Stimulated activated CD8-positive, alpha-beta memory T cell treated with anti-CD3 and anti-CD28 coated beads, Interleukin-4, amount 100 ng/mL, for 4 hours (primary cell): Measurements from ENCODE around the gene CYP46A1.

Experiments used
- DNase-seq, 2 donors: peaks; one replicate each; pipeline ENCODE4 v3.0.0-alpha.2; 2020; ENCODE audit warnings: low read depth in 2 of 2, low spot score in 1 of 2

CYP46A1 gene

DNA sequence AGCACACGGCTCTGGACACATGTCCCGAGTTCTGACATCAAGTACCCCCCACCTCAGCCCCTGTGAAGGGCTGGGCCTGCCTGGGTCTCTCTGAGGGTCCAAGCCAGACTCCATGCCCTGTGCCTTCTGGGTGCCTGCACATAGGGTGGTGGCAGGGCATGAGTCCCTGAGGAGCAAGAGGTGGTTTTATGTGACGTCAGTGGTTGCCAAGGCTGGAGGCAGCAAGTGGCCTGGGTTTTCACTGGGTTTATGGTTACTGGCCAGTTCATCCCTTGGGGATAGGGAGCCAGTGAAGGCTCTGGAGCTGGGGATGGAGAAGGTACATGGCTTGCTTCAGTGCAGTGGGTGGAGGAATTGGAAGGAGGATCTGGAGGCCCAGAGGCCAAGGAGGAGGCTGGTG lies 58.0 kb downstream of the CYP46A1 start:
- DNase-seq: no peak

DNA sequence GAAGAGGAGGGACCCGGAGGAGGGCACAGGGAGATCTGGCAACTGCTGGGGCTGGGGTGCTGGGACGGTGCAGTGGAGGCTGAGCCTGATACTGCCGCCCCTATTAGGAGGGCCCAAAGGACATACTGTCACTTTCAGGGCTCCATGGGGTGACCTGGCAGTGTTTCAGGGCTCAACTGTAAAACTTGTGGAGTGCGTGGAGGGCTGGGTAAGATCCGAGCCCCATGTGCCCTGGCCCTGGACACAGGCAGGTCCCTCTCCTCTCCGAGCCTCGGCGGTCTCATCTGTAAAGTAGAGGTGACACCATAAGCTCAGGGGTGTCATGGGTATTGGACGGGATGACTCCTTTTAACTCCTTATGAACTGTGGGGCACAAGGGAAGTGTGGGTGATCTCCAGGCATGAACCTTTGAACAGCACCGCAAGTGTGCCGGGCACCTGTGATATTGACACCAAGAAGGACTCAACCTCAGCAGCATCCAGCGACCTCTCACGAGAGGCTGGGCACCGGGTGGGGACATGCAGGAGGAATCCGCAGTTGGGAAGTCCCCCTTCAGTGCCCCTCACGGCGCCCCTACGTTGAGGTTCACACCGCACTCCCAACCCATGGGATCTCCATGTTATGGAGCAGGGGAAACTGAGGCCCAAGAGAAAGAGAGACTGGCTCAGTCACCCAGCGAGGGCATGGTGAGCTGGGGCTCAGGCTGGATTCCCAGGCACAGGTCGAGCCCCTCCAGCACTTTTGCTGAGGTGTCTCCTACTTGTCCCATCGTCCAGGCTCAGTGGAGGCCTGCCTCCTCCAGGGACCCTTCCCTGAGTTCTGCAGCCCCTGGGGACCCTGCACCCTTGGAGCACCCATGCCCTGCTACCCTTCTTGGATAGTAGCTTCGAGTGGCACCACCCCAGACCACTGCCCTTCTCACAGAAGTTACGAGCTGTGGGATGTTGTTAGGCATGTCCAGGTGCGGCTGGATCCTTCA lies 58.7 kb downstream of the CYP46A1 start:
- DNase-seq: no peak

DNA sequence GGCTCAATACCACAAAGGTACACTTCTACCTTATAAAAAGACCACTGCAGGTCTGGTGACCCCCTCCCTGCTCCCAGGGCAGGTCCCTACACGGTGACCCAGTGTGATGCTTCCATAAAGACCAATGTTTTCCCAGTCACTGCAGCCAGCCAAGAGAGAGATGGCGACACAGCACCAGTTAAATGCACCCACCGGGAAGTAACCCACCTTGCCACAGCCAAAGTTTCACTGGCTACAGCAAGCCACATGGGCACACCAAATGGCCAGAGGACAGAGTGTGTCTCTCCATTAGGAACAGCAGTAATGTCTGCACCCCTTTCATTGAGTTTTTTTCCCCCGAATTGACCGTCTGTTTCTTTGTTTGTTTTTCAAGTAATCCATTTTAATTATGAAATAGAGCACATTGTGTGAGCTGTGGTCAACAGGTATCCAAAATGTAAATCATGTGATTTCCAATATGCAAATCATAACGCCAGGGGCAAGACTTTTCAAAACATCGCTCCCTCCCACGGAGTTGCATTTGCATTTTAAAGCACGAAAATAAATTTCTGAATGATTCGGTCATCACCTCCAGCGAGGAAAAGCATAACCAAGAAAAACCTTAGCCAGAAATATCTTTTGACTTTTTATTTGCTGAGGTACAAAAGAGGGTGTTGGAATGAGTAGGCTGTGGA lies 60.2 kb downstream of the CYP46A1 start:
- no peak for DNase-seq

DNA sequence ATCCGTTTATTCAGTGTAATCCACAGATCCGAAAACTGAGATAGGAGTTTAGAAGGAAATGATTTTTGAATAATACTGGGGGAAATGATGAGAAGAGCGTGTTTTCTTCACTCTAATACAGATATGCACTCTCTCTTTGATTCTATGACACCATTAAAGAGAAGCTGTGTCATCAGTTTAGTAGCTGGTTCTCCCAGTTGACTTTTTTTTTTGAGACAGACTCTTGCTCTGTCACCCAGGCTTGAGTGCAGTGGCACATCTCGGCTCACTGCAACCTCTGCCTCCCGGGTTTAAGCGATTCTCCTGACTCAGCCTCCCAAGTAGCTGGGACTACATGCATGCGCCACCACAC lies 60.8 kb downstream of the CYP46A1 start:
- DNase-seq: no peak

DNA sequence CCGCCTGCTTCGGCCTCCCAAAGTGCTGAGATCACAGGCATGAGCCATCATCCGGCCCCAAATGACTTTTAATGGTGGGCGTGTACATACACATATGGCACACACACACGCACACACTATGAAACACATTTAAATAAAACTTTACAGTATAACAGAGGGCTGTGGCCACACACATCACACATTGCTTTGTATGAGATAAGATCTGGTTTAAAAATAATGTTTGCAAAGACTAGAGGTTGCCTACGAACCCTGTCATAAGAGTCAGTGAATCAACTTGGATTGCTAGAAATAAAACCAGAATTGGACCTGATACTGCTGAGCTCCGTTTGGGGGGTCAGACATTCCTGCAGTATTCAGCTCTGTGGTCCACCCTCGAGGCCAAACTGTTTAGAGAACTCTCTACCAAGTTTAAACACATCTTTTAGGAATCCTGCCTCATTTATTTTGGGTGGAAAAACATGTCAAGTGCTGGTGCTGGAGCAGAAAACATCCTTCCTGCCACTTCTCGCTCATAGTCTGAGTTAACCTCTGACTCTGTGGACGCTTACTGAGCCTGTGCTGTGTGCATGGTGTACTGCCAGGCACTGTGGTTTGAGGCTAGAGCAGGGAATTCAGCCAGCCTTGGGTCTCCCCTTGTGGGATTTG lies 61.3 kb downstream of the CYP46A1 start:
- no peak for DNase-seq

DNA sequence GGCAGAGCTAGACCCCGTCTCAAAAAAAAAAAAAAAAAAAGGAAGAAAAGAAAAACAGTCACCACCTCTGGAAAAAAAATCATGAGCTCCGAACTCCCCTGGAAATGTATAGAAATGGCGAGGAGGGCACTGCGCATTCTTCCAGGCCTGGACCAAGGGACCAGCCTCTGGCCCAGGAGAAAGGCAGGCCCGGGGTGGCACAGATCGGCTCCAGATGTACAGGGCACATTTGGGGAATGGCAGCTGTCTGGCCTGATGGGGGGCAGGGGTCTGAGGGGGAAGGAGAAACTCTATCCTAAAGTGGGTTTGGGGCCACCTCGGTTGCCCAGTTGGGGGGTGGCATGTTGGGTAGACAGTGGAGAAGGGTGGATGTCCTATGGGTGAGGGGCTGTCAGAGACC lies 63.1 kb downstream of the CYP46A1 start:
- DNase-seq: no peak

DNA sequence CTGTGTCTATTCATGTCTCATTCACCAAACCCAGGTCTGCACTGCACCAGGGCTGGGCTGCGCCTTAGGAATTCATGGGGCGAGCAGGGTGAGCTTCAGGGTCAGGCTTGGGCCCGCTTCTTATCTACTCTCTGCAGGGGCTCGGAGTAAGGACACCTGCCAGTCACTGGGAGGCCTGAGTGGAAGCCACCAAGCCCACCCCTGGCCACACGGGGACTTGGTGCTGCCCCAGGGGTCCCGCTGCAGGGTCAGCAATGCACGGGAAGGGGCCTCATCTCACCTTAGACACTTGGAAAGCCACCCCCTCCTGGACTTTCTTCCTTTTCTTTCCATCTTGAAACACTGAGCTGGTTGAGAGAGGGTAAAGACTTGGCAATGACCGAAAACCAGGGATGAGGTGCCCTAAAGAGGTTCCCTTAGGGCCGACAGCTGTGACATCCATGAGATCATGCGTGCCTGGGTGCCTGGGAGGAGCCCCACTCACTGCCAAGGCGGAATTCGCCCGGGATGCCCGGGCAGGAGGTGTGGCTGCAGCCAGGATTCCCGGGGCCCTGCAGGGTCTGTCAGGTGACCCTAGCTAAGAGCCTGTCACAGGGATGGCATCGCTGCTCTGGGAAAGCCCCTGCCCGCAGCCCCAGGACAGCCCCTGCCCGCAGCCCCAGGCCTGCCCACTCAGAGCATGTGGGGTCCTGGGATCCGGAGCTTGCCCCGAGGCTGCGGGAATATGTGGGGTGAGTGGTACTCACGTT lies 63.7 kb downstream of the CYP46A1 start:
- DNase-seq: no peak

DNA sequence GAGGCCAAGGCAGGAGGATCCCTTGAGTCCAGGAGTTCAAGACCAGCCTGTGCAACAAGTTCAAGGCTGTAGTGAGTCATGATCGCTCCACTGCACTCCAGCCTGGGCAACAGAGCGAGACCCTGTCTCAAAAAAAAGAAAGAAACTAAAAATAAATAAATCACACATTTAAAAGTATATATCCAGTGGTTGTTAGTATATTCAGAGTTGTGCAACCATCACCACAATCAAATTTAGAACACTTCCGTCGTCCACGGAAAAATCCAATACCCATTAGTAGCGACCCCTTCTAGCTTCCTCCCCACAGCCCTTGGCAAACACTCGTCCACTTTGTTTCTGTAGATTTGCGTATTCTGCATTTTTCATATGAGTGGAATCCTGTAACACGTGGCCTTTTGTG lies 64.4 kb downstream of the CYP46A1 start:
- no peak for DNase-seq

DNA sequence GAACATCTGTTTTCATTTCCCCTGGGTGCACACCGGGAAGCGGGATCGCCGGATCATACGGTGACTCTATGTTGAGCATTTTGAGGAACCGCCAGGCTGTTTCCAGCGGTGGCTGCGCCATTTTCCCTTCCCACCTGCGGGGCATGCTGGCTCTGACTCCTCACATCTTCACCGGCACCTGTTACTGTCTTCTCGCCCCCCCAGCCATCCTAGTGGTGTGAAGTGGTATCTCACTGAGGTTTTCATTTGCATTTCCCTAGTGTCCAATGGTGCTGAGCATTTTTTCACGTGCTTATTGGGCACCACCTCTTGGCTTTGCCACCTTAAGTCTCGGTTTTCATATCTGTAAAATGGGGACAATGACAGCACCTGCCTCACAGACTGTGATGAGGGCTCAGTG lies 65.0 kb downstream of the CYP46A1 start:
- DNase-seq: no peak

DNA sequence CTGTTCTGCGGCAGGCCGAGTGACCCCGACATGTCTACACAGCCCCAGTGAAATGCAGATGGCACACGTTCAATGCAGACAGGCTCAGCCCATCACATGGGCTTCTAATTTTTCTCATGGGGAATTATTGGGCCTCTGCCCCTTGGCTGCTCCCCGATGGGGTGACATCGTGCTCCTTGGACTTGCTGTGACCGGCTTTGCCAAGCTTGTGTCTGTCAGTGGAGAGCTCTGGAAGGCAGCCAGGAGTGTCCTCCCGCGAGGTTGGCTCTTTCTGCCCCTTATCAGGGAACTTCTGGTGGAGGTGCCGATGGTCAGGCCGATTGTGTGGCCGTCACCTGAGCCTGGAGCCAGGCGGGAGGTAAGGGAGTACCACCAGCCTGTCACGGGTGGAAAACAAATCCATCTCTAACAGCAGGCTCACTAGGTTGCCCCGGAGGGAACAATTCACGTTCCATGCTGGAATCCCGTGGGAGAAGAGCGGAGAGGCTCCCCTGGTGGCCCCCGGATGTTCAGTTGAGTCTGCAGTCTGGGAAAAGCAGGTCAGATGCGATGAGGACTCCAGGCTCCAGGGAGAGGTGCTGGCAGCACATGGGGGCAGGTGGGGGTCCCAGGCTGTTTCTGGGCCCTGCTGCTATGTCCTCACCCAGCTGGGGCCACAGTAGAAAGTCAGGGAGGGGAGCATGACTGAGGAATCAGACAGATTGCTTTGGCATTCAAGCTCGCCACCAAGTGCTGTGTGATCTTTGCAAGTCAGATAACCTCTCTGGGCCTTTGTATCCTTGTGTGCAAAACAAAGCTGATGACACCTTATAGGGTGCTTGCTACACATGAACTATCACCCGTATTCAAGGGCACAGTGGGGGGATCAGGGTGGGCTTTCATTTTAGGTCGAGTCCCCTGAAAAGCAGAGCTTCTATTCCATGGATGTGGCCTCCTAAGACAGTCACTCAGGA lies 65.9 kb downstream of the CYP46A1 start:
- DNase-seq: no peak

DNA sequence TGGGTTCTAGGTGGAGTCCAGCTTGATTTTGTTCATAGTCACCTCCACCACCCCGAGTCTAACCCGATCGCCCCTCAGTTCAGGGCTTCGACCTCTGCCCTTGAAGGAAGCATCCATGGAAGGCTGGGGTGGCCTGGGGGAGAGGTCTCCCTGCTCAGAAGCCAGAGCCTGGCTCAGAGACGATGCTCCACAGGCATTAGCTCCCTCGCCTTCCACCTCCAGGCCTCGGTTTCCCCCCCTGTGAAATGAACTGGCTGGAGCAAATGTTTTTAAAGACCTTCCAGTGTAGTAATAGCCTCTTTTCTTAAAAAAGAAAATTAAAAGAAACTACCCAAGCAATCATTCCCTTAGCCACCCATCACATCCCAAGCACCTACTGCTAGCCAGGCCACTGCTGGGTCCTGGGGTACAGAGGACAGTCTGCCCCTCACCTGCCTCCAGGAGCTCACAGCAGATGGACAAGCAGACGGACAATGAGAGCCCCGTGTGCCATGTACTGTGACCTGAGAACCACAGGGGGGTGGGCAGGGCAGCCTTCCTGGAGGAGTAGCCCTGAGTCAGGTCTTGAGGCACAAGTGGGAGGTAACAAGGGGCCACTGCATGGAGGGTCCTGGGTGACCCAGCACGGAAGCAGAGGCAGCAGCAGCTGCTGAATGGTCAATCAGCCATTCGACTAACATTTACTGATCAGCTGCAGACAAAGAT lies 66.8 kb downstream of the CYP46A1 start:
- DNase-seq: no peak

DNA sequence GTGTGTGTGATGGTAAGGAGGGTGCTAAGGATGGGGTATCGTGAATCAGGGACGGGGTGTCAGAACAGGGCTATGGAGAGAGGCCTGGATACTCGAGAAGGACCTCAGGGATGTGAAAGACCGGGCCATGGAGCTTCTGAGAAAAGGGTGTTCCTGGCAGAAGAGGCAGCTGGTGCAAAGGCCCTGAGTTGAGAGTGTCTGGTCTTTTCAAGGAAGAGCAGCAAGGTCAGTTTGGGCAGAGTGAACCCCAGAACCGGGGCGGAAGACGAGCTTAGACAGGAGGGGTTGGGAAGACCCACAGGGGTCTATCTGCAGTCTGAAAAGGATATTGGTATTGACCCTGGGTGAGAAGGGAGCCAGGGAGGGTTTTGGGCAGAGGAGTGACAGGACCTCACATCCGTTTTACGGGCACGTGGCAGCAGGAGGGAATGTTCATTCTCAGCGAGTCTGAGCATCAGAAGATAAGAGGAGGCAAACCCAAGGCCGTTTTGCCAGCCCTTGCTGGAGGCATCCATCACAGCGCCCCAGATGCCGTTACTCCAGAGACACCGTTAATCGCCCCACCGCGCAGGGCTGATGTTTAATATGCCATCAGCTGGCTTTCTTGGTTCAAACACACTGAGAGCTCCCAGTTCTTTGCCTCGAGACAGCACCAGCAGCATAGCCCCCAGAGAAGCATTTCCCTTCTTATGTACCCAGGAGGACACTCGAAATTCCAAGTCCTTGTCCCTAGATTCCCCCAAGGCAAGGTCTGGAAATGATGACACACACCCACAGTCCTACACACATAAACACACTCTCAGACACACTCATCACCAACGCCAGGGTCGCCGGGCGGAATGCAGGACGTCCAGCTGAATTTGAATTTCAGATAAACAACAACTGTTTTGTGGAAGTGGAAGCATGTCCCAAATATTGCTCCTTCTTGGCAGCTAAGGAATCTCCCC lies 67.7 kb downstream of the CYP46A1 start:
- no peak for DNase-seq

DNA sequence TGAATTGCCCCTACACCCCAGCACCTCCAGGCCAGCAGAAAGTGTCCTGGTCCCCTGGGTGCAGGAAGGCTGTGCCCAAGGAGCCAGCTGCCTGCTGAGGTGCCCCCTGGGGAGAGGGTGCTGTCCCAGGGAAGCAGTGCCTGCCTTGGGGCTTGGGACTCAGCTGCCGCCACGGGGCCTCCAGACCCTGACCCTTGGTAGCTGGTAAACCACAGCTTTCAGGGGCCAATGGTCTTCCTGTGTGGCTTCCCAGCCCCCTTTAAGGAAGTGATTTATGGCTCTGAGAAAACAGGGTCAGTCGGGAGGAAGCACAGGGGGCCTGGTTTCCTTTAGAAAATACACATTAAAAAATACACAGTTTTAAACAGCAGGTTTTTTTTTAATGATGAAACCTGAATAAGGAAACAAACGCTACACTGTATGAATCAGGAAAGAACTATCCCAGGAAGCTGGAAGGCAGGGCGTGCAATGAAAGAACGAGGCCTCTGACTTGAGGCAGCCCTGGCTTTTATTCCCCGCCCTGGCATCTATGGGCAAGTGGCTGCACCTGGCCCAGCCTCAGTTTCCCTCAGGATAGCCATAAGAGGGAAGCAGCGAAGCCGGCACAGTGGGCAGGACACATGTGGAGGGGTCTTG lies 68.5 kb downstream of the CYP46A1 start:
- DNase-seq: no peak

DNA sequence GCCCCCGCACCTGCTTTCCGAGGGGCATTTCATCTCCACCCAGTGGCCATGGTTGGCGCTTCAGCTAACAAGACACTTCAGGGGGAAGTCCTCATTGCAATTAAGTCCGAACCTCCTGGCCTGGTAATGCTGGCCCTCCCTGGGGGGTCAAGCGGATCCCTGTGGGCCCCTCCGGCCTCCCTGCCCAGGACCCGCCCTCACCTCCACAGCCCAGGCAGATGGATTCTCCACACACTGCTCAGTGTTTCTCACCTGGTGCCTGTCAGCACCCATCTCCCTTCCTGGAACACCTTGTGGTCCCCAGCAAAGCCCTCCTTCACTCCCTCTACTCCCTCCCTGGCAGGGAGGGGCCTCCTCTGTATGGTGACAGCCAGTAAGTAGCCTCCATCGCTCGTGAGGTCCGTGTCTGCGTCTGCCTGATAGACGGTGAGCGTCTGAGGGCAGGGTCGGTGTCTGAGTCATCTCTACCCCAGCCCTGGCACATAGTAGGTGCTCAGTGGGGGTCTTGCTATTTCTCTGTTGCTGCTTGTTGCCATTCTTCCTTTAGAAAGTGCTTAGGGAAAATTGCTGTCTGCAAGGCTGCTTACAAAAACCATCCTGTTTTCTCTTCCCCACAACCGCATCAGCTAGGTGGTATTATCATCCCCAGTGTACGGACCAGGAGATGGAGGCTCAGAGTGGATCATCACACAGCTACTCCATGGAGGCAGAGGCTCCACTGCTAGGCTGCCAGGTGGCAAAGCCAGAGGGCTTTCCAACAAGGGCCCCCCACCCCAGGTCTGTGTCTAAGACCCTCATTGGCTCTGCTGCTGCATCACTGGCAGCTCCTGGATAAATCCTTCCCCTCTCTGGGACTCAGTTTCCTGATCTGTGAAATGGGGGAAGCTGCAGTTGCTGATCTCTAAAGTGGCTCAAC lies 69.4 kb downstream of the CYP46A1 start:
- no peak for DNase-seq

DNA sequence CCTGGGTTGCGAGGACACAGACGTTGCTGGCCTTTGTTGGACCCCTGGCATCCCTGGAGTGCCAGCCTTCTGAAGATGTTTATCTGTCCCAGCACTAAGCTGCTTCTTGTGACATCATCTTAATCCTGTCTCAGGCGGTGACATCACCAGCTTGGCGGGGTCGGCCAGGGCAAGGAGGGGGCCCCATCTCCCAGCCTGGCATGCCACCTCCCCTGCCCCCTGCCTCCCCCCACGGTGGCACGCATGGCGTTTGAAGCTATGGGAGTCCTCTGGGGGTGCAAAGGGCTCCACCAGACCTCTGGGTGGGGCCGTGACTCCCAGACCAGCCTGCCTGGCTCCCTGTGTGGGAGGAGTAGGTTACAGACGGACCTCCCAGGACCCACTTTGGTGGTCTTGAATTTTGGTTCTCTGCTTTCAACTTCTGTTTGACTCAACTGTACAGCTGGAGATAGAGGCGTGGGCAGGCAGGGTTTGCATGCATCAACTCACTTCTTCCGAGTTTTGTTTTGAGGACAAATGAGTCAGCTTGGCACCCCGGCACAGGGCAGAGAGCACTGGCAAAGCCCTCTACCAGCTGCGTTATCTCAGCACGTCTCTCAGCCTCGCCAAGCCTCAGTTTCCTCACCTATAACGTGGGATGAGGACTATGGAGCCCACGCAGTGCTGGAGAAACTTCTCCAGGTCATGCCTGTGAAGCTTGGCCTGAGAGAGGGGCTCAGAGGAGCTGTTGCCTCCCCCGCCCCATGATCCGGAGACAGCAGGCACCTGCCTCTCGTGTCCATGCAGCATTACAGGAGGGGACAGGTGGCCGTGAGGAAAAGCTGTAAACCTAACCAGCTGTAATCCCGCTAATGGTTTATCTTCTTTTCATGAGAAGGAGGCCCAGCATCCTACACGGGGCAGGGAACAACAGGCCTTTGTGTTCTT lies 70.3 kb downstream of the CYP46A1 start:
- DNase-seq: no peak

DNA sequence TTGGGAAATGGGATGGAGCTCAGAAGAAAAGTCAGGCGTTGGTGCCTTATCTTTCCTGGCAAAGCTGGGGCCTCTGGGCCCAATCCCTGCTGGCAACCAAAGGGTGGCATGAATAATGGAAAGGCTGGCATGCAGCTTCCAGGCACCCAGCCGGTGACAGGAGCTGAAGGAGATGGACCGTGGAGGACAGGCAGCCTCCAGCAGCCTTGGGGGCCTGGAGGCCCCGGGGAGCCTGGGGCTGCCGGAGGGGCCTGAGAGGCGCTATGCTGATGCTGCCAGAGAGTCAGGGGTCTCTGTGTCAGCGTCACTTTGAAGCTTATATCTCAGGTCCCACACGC lies 70.9 kb downstream of the CYP46A1 start:
- DNase-seq: no peak
